Trophoblast cell (in vitro differentiated cells and primary cell): ENCODE results near the gene RHOT2.
"Not testable (repeated sequence)": the region's sequence is repeated elsewhere in the genome, so short reads cannot be mapped to it uniquely, and the experiment has no call there.

Source experiments
- DNase-seq, 2 donors: peaks; one replicate each; pipeline ENCODE4 v3.0.0-alpha.2; 2016
- H2AFZ ChIP-seq: 2 replicates; pipeline ENCODE4 v1.6.1; 2013; ENCODE audit warnings: low read length, moderate library complexity, mild to moderate bottlenecking; ENCODE audit not compliant: insufficient read depth, poor library complexity
- H2AK5ac ChIP-seq: 2 replicates; pipeline ENCODE4 v1.6.1; 2013; ENCODE audit warnings: mild to moderate bottlenecking, low read length
- H2BK120ac ChIP-seq: 2 replicates; pipeline ENCODE4 v1.6.1; 2013; ENCODE audit warnings: low read length, mild to moderate bottlenecking, moderate library complexity; ENCODE audit not compliant: insufficient read depth, poor library complexity
- H2BK12ac ChIP-seq: 2 replicates; pipeline ENCODE4 v1.6.1; 2013; ENCODE audit warnings: mild to moderate bottlenecking, low read length, moderate library complexity
- H2BK5ac ChIP-seq: 2 replicates; pipeline ENCODE4 v1.6.1; 2013; ENCODE audit warnings: low read length, low read depth, moderate library complexity, mild to moderate bottlenecking; ENCODE audit not compliant: poor library complexity
- H3K14ac ChIP-seq: 2 replicates; pipeline ENCODE4 v1.6.1; 2013; ENCODE audit warnings: mild to moderate bottlenecking, low read length
- H3K18ac ChIP-seq: 2 replicates; pipeline ENCODE4 v1.6.1; 2013; ENCODE audit warnings: mild to moderate bottlenecking, low read length
- H3K23ac ChIP-seq: 2 replicates; pipeline ENCODE4 v1.6.1; 2013; ENCODE audit warnings: low read length
- H3K27ac ChIP-seq: 2 replicates; pipeline ENCODE4 v1.5.1; 2013; ENCODE audit warnings: low read depth, mild to moderate bottlenecking, inconsistent platforms, low read length, moderate library complexity
- H3K27me3 ChIP-seq: 2 replicates; pipeline ENCODE4 v1.6.1; 2013; ENCODE audit warnings: inconsistent platforms, mild to moderate bottlenecking, low read length, moderate library complexity; ENCODE audit not compliant: insufficient read depth
- H3K36me3 ChIP-seq, 2 experiments: 1 replicate in 1 of 2; 2 replicates in 1 of 2; pipeline ENCODE4 v1.6.1; 2013; ENCODE audit warnings: low read length in 2 of 2, mild to moderate bottlenecking in 2 of 2, moderate library complexity in 1 of 2; ENCODE audit not compliant: insufficient read depth in 2 of 2, control insufficient read depth in 1 of 2
- H3K4ac ChIP-seq: 2 replicates; pipeline ENCODE4 v1.6.1; 2013; ENCODE audit warnings: low read depth, mild to moderate bottlenecking, low read length, moderate library complexity
- H3K4me1 ChIP-seq, 2 experiments: 1 replicate in 1 of 2; 2 replicates in 1 of 2; pipeline ENCODE4 v1.6.1; 2013; ENCODE audit warnings: low read length in 2 of 2, mild to moderate bottlenecking in 2 of 2, moderate library complexity in 1 of 2; ENCODE audit not compliant: insufficient read depth in 2 of 2, control insufficient read depth in 1 of 2
- H3K4me2 ChIP-seq: 2 replicates; pipeline ENCODE4 v1.6.1; 2013; ENCODE audit warnings: inconsistent platforms, mild to moderate bottlenecking, low read length, moderate library complexity
- H3K4me3 ChIP-seq: 2 replicates; pipeline ENCODE4 v1.5.1; 2013; ENCODE audit warnings: mild to moderate bottlenecking, low read depth, low read length, inconsistent platforms
- H3K79me1 ChIP-seq: one replicate; pipeline ENCODE4 v1.6.1; 2013; ENCODE audit warnings: low read length
- H3K79me2 ChIP-seq: 2 replicates; pipeline ENCODE4 v1.6.1; 2013; ENCODE audit warnings: low read length, mild to moderate bottlenecking; ENCODE audit not compliant: control insufficient read depth, insufficient read depth, poor library complexity
- H3K9ac ChIP-seq: 2 replicates; pipeline ENCODE4 v1.6.1; 2013; ENCODE audit warnings: mild to moderate bottlenecking, low read length
- H3K9me3 ChIP-seq: 2 replicates; pipeline ENCODE4 v1.6.1; 2013; ENCODE audit warnings: low read depth, mild to moderate bottlenecking, control low read depth, inconsistent platforms, low read length; ENCODE audit not compliant: insufficient read depth
- H4K12ac ChIP-seq: 2 replicates; pipeline ENCODE4 v1.6.1; 2013; ENCODE audit warnings: low read depth, mild to moderate bottlenecking, low read length, moderate library complexity
- H4K8ac ChIP-seq: 2 replicates; pipeline ENCODE4 v1.6.1; 2013; ENCODE audit warnings: low read depth, mild to moderate bottlenecking, low read length, moderate library complexity
- H4K91ac ChIP-seq: one replicate; pipeline ENCODE4 v1.6.1; 2013; ENCODE audit warnings: low read depth, mild to moderate bottlenecking, low read length, moderate library complexity
- WGBS: extraction: QIAGEN DNeasy Blood & Tissue Kit; methylation state at CpG from one replicate; pipeline ENCODE4 v1.1.7; 2013; ENCODE audit warnings: missing lambda C conversion rate; ENCODE audit not compliant: insufficient read length, insufficient coverage; ENCODE audit errors: extremely low coverage; 5-methylcytosine and 5-hydroxymethylcytosine counted together

RHOT2 gene

DNA sequence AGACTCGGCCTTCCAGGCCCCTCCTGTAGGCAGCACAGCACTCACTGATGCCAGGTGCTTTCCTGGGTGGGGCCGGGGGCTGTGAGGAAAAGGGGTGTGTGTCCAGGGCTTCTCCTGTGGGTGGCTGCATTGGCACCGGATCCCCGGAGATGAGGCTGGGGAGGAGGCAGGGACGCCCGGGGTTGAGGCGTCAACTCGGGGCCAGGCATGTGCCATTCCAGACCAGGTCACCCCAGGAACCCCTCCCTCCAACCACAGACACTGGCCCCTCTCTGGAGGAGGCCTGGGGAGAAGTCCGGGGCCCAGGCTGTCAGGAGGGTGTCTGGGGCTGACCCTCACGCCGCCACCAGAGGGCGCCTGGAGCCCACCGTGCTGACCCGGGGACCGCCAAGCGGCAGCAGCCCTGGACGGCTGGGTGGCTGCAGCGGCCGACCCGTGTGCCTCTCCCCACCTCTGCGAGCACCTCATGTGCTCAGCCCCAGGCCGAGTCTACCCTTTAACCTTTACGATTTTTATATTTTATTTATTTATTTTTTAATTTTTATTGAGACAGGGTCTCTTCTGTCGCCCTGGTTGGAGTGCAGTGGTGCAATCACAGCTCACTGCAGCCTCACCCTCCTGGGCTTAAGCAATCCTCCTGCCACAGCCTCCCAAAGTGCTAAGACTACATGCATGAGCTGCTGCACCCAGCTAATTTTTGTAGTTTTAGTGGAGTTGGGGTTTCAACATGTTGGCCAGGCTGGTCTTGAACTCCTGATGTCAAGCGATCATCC lies 43.8 kb downstream of the RHOT2 start:
- peaks cover 14% of the 10 kb centered on the region for H3K9me3 ChIP-seq
- no CpG with 5 or more reads among the region's 25 CpGs for WGBS

DNA sequence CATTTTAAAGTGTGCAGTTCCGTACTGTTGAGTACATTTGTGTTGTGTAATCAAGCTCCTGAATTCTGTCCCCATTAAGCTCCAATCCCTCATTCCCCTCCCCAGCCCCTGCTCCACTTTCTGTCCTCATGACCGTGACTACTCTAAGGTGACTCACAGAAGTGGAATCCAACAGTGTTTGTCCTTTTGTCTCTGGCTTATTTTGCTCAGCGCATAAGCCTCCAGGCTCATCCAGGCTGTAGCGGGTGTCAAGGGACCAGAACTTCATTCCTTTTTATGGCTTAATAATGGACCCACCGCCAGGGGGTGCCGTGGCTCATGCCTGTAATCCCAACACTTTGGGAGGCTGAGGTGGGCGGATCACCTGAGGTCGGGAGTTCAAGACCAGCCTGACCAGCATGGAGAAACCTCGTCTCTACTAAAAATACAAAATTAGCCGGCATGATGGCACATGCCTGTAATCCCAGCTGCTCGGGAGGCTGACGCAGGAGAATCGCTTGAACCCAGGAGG lies 44.9 kb downstream of the RHOT2 start:
- Histone ChIP-seq H3K27me3 (peaks cover 14% of the 10 kb centered on the region), H3K4me1 (peaks cover 18 to 19% of the 10 kb centered on the region in 2 experiments), H3K9me3 (peaks cover 12% of the 10 kb centered on the region)
- peak; percentile 98 to 99 for DNase-seq
- not testable (repeated sequence) for H3K79me1 ChIP-seq, H4K12ac ChIP-seq, H3K4me3 ChIP-seq, H3K36me3 ChIP-seq, H3K14ac ChIP-seq, H2BK12ac ChIP-seq, H2BK5ac ChIP-seq, H2BK120ac ChIP-seq, H4K91ac ChIP-seq, H3K27ac ChIP-seq, H3K79me2 ChIP-seq, H3K18ac ChIP-seq, H3K4me2 ChIP-seq, H2AFZ ChIP-seq, H3K23ac ChIP-seq, H2AK5ac ChIP-seq, H3K4ac ChIP-seq, H4K8ac ChIP-seq, H3K9ac ChIP-seq
- no CpG with 5 or more reads among the region's 13 CpGs for WGBS

More for the DNA sequence above, 43.8 kb downstream of the RHOT2 start:
- no peak overlapping the region for H4K8ac ChIP-seq
- H3K23ac ChIP-seq: no peak overlapping the region
- H2BK5ac ChIP-seq: no peak overlapping the region
- no peak overlapping the region for H3K4me2 ChIP-seq
- no peak overlapping the region for H3K27ac ChIP-seq
- H3K79me2 ChIP-seq: no peaks in the 10 kb centered on the region
- H3K79me1 ChIP-seq: peaks cover 2% of the 10 kb centered on the region
- no peak overlapping the region for H2AK5ac ChIP-seq
- no peak overlapping the region for H3K14ac ChIP-seq
- no peaks in the 10 kb centered on the region for H3K36me3 ChIP-seq
- H3K27me3 ChIP-seq: peaks cover 20% of the 10 kb centered on the region
- H3K4me1 ChIP-seq: peaks cover 18 to 19% of the 10 kb centered on the region in 2 experiments
- H3K4ac ChIP-seq: no peak overlapping the region
- no peak overlapping the region for H2BK120ac ChIP-seq
- no peak overlapping the region for H3K18ac ChIP-seq
- no peak overlapping the region for H2AFZ ChIP-seq
- no peak overlapping the region for H3K4me3 ChIP-seq
- no peak overlapping the region for H3K9ac ChIP-seq
- H2BK12ac ChIP-seq: no peak overlapping the region
- no peak overlapping the region for H4K12ac ChIP-seq
- H4K91ac ChIP-seq: no peak overlapping the region
- peak; percentile 67 to 81 for DNase-seq

DNA sequence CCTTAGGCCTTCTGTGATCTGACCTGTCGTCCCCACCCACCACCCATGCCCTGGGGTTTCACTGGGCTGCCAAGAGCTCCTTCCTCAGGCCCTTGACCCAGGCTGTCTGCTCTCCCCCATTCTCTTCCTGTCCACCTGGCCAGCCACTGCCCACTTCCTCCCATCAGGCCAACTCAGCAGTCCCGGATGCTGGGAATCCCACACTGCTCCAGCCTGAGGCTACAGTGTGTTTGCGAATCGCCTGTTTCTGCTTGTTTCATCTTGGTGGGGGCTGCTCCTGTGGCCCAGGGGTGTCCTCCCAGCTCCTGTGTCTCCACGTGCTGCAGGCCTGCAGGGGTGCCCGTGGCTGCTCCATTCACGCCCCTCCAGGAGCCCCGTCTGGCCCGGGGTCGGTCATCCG lies 46.1 kb downstream of the RHOT2 start:
- no peak overlapping the region for H3K23ac ChIP-seq
- peaks cover 2% of the 10 kb centered on the region for H3K79me1 ChIP-seq
- H3K4me2 ChIP-seq: no peak overlapping the region
- no peak overlapping the region for H3K4me3 ChIP-seq
- H2BK120ac ChIP-seq: no peak overlapping the region
- H4K8ac ChIP-seq: peak overlapping the region; percentile 74
- H3K9me3 ChIP-seq: peaks cover 12% of the 10 kb centered on the region
- no peak overlapping the region for H2BK5ac ChIP-seq
- no peak overlapping the region for H3K9ac ChIP-seq
- no peak overlapping the region for H2BK12ac ChIP-seq
- no peak overlapping the region for H3K18ac ChIP-seq
- no peak overlapping the region for H4K12ac ChIP-seq
- H3K4me1 ChIP-seq: peaks cover 18 to 19% of the 10 kb centered on the region in 2 experiments
- no peak overlapping the region for H3K14ac ChIP-seq
- DNase-seq: peak; percentile 46 to 55
- no peak overlapping the region for H2AK5ac ChIP-seq
- no peak overlapping the region for H2AFZ ChIP-seq
- H3K27me3 ChIP-seq: peaks cover 12% of the 10 kb centered on the region
- H3K4ac ChIP-seq: no peak overlapping the region
- H4K91ac ChIP-seq: peak overlapping the region; percentile 20
- H3K79me2 ChIP-seq: no peaks in the 10 kb centered on the region
- no CpG with 5 or more reads among the region's 11 CpGs for WGBS
- H3K27ac ChIP-seq: peak overlapping the region; percentile 29
- no peaks in the 10 kb centered on the region for H3K36me3 ChIP-seq

DNA sequence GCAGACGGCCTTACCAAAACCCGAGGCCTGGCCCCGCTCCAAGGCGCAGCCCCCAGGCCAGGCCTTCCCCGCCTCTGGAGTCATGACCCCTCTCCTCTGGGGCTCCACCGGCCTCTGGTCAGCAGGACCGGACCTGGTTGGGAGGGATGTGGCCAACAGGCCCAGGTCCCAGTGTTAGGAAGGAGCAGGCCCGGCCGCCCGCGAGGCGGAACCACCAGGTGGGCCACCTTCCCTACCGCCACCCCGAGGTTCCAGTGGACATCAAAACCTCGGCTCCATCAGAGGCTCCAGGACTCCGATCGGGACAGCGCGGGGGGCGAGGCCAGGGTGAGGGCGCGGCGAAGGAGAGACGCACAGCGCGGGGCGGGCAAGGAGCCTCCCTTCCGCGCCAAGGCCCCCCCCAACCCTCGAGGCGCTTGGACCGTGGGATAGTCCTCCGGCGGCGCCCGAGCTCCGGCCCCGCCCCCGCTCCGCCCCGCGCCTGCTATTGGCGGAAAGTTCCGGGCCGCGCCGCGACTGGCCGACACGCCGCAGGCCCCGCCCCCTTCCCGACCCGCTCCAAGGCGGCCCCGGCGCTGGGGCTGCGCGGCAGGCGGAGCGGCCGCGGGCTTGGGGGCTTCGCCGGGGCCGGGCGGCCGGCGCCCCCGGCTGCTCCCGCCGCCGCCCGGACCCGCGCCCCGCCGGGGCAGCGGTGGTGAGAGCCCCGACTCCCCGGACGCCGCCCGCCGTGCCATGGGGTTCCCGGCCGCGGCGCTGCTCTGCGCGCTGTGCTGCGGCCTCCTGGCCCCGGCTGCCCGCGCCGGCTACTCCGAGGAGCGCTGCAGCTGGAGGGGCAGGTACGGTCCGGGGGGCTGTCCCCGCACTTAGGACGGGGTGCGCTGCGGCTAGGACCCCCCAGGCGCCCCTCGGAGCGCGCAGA lies 46.9 kb downstream of the RHOT2 start, which contains the start of gene METRN:
TSS of gene METRN (plus strand) at position 561 of the 919 bp plus-strand sequence. CDS start at position 733, 172 bp downstream.
- Histone ChIP-seq H2BK12ac (no peak within 1 kb of the TSS), H3K27me3 (peaks cover 12% of the 10 kb centered on the region), H2BK120ac (no peak within 1 kb of the TSS), H3K4me3 (peak within 1 kb of the TSS; percentile 67), H3K4me1 (peaks cover 20% of the 10 kb centered on the region in 2 experiments), H3K79me2 (no peaks in the 10 kb centered on the region), H4K8ac (peak within 1 kb of the TSS; percentile 74), H3K14ac (no peak within 1 kb of the TSS), H4K91ac (peak within 1 kb of the TSS; percentile 20), H3K27ac (peak within 1 kb of the TSS; percentile 29), H3K23ac (no peak within 1 kb of the TSS), H3K36me3 (no peaks in the 10 kb centered on the region), H3K9me3 (peaks cover 12% of the 10 kb centered on the region), H3K9ac (no peak within 1 kb of the TSS), H4K12ac (no peak within 1 kb of the TSS), H3K4ac (no peak within 1 kb of the TSS), H3K79me1 (peaks cover 2% of the 10 kb centered on the region), H3K4me2 (peak within 1 kb of the TSS; percentile 93), H2BK5ac (no peak within 1 kb of the TSS), H3K18ac (no peak within 1 kb of the TSS), H2AK5ac (no peak within 1 kb of the TSS), H2AFZ (no peak within 1 kb of the TSS)
- WGBS: no CpG with 5 or more reads among the region's 108 CpGs
- peak; percentile 86 to 93 for DNase-seq
